ENCODE measurements around the gene HOXA5. TPM values are rescaled to one million over a fixed set of nuclear protein-coding genes. Genes with fewer than 3 reads are reported as not detected.

Gene HOXA5
- total RNA-seq, 1 experiment from 2014 or later: 0.81 TPM

GRCh38 chr7:27115221-27116026, 28.1 kb downstream of the HOXA5 start:
- in situ Hi-C loops (cut with HindIII; ENCODE audit: low sequenced_read_pairs): loop anchor here (5.0 kb wide), 1 partner anchor 258 kb away; no protein-coding TSS in a partner anchor
- no peak for DNase-seq (ENCODE audit: low spot score)

GRCh38 chr7:27114881-27115220, 28.6 kb downstream of the HOXA5 start:
- DNase-seq (ENCODE audit: low spot score): no peak
- in situ Hi-C loops (cut with HindIII; ENCODE audit: low sequenced_read_pairs): loop anchor here (5.0 kb wide), 1 partner anchor 258 kb away; no protein-coding TSS in a partner anchor

GRCh38 chr7:27113991-27114769, 29.3 kb downstream of the HOXA5 start:
- in situ Hi-C loops (cut with HindIII; ENCODE audit: low sequenced_read_pairs): no loop called here
- no peak for DNase-seq (ENCODE audit: low spot score)

- in situ Hi-C loops (cut with HindIII; ENCODE audit: low sequenced_read_pairs): no loop called here
- DNase-seq (ENCODE audit: low spot score): no peak
Observed at GRCh38 chr7:27112955-27113949, 30.2 kb downstream of the HOXA5 start.

GRCh38 chr7:27112361-27112760, 31.1 kb downstream of the HOXA5 start:
- DNase-seq (ENCODE audit: low spot score): no peak
- in situ Hi-C loops (cut with HindIII; ENCODE audit: low sequenced_read_pairs): no loop called here

- no peak for DNase-seq (ENCODE audit: low spot score)
- in situ Hi-C loops (cut with HindIII; ENCODE audit: low sequenced_read_pairs): no loop called here
Observed at GRCh38 chr7:27111751-27112277, 31.7 kb downstream of the HOXA5 start.

- in situ Hi-C loops (cut with HindIII; ENCODE audit: low sequenced_read_pairs): no loop called here
- DNase-seq (ENCODE audit: low spot score): no peak
Observed at GRCh38 chr7:27111042-27111750, 32.3 kb downstream of the HOXA5 start.

- in situ Hi-C loops (cut with HindIII; ENCODE audit: low sequenced_read_pairs): no loop called here
- no peak for DNase-seq (ENCODE audit: low spot score)
Observed at GRCh38 chr7:27110186-27111031, 33.1 kb downstream of the HOXA5 start.

GRCh38 chr7:27109466-27110185, 33.9 kb downstream of the HOXA5 start:
- no peak for DNase-seq (ENCODE audit: low spot score)
- in situ Hi-C loops (cut with HindIII; ENCODE audit: low sequenced_read_pairs): no loop called here

GRCh38 chr7:27108390-27109127, 34.9 kb downstream of the HOXA5 start:
- DNase-seq (ENCODE audit: low spot score): no peak
- in situ Hi-C loops (cut with HindIII; ENCODE audit: low sequenced_read_pairs): no loop called here

GRCh38 chr7:27107391-27108381, 35.8 kb downstream of the HOXA5 start:
- in situ Hi-C loops (cut with HindIII; ENCODE audit: low sequenced_read_pairs): no loop called here
- no peak for DNase-seq (ENCODE audit: low spot score)

- DNase-seq (ENCODE audit: low spot score): no peak
- in situ Hi-C loops (cut with HindIII; ENCODE audit: low sequenced_read_pairs): no loop called here
Observed at GRCh38 chr7:27106901-27107240, 36.6 kb downstream of the HOXA5 start.

GRCh38 chr7:27106181-27106900, 37.1 kb downstream of the HOXA5 start:
- in situ Hi-C loops (cut with HindIII; ENCODE audit: low sequenced_read_pairs): no loop called here
- DNase-seq (ENCODE audit: low spot score): no peak

- in situ Hi-C loops (cut with HindIII; ENCODE audit: low sequenced_read_pairs): no loop called here
- DNase-seq (ENCODE audit: low spot score): no peak
Observed at GRCh38 chr7:27105301-27106031, 38.0 kb downstream of the HOXA5 start.

All from G401 (cell line).